Motor neuron (in vitro differentiated cells): ENCODE data around the gene PLXND1. TPM values are rescaled to one million over a fixed set of nuclear protein-coding genes. Genes with fewer than 3 reads are reported as not detected.
A peak's percentile ranks its signal among the peaks of the same experiment; 100 is the strongest.
"Not testable (repeated sequence)": the region's sequence is repeated elsewhere in the genome, so short reads cannot be mapped to it uniquely, and the experiment has no call there.

Source experiments
- ATAC-seq, 8 experiments: fragments of 200-7000 bp; cut with Tn5 transposase; replicated peaks in 6 of 8; 2 replicates each; pipeline ENCODE4 v1.8.0; 2021; ENCODE audit warnings: mild to moderate bottlenecking in 8 of 8, moderate library complexity in 8 of 8
- H3K27ac ChIP-seq, 2 donors: fragments of 250-450 bp; sonication (Bioruptor Pico); 2 replicates each; pipeline ENCODE4 v1.9.0; 2021; ENCODE audit warnings: antibody characterized with exemption in 2 of 2, mild to moderate bottlenecking in 2 of 2, moderate library complexity in 1 of 2
- H3K4me1 ChIP-seq, 2 donors: fragments of 250-450 bp; sonication (Bioruptor Pico); replicated peaks in 1 of 2; 2 replicates each; pipeline ENCODE4 v1.6.1; 2021; ENCODE audit warnings: antibody characterized with exemption in 2 of 2, mild to moderate bottlenecking in 2 of 2, moderate library complexity in 1 of 2
- H3K4me3 ChIP-seq, 5 donors: fragments of 250-450 bp; sonication (Bioruptor Pico); 2 replicates each; pipeline ENCODE4 v1.9.0; 2021; ENCODE audit warnings: antibody characterized with exemption in 5 of 5, mild to moderate bottlenecking in 5 of 5, moderate library complexity in 4 of 5
- WGBS, 10 experiments: fragments of 450-650 bp; shearing (Covaris generic); methylation state at CpG; one replicate each; pipeline ENCODE4 v1.0.0; 2022; 5-methylcytosine and 5-hydroxymethylcytosine counted together
- in situ Hi-C, 9 experiments: fragments of 400-800 bp; cut with MboI; loops; one replicate each; pipeline ENCODE4 v1.15.0; 2021; ENCODE audit warnings: low sequenced_read_pairs in 9 of 9, low pct_unique_long_range_greater_than_20kb in 2 of 9; ENCODE audit not compliant: unreplicated experiment in 9 of 9
- total RNA-seq, 8 experiments: library from RNA; unstranded; fragments of 300-600 nt; gene quantifications; 2 replicates each; pipeline versions ENCODE4 v1.2.3 to v1.2.4, GENCODE V29; 2022

Gene PLXND1
- total RNA-seq, 8 experiments from 2014 or later, result 5.0 to 77.3 (median 27.8) TPM

- in situ Hi-C loops, result no loop called here
- WGBS, 10 experiments, result 29% methylated on average over 1 of the region's 6 CpGs; no CpG with 5 or more reads in 9 of the 10 experiments
- H3K4me1 ChIP-seq, result peaks cover 56 to 62% of the 10 kb centered on the region in 2 donors
- no peak overlapping the region for H3K4me3 ChIP-seq
- no peak overlapping the region for H3K27ac ChIP-seq
- no peak for ATAC-seq
Observed at GRCh38 chr3:129553171-129553570, 53.3 kb downstream of the PLXND1 start.

- in situ Hi-C loops, result no loop called here
- H3K4me1 ChIP-seq, result peaks cover 49 to 60% of the 10 kb centered on the region in 2 donors
- H3K4me3 ChIP-seq, result no peak overlapping the region
- ATAC-seq, result peak in 7 of 8 experiments; percentile 34 to 53 (median 36)
- H3K27ac ChIP-seq, result no peak overlapping the region
- 36 to 93% (median 68%) methylated on average over 1 to 5 of the region's 10 CpGs; no CpG with 5 or more reads in 3 of the 10 experiments for WGBS, 10 experiments
Observed at GRCh38 chr3:129552287-129553050, 54.0 kb downstream of the PLXND1 start.

- Histone ChIP-seq H3K4me1 (peaks cover 25 to 40% of the 10 kb centered on the region in 2 donors), H3K4me3 (no peak overlapping the region), H3K27ac (no peak overlapping the region)
- in situ Hi-C loops, result no loop called here
- ATAC-seq, result no peak
- 100% methylated on average over 1 to 3 of the region's 3 CpGs; no CpG with 5 or more reads in 7 of the 10 experiments for WGBS, 10 experiments
Observed at GRCh38 chr3:129549805-129550204, 56.7 kb downstream of the PLXND1 start.

GRCh38 chr3:129549006-129549800, 57.3 kb downstream of the PLXND1 start:
- Histone ChIP-seq H3K27ac (no peak overlapping the region), H3K4me1 (peaks cover 19 to 34% of the 10 kb centered on the region in 2 donors), H3K4me3 (no peak overlapping the region)
- in situ Hi-C loops, result no loop called here
- ATAC-seq, result peak in 2 of 8 experiments; percentile 52 to 72
- 0 to 76% (median 0%) methylated on average over 1 to 2 of the region's 18 CpGs; no CpG with 5 or more reads in 7 of the 10 experiments for WGBS, 10 experiments

- H3K4me3 ChIP-seq, result no peak overlapping the region
- in situ Hi-C loops, result no loop called here
- peak in 4 of 8 experiments; percentile 19 to 91 (median 58) for ATAC-seq
- H3K27ac ChIP-seq, result no peak overlapping the region
- WGBS, 10 experiments, result 71 to 100% (median 86%) methylated on average over 2 to 9 of the region's 19 CpGs; no CpG with 5 or more reads in 7 of the 10 experiments
- peaks cover 11 to 26% of the 10 kb centered on the region in 2 donors for H3K4me1 ChIP-seq
Observed at GRCh38 chr3:129548104-129548965, 58.1 kb downstream of the PLXND1 start.

- Histone ChIP-seq H3K4me1 (peaks cover 0 to 15% of the 10 kb centered on the region in 2 donors), H3K4me3 (no peak overlapping the region), H3K27ac (no peak overlapping the region)
- in situ Hi-C loops, result no loop called here
- ATAC-seq, result peak in 1 of 8 experiments; percentile 6
- 60 to 100% (median 90%) methylated on average over 4 to 10 of the region's 24 CpGs; no CpG with 5 or more reads in 7 of the 10 experiments for WGBS, 10 experiments
Observed at GRCh38 chr3:129547241-129547640, 59.2 kb downstream of the PLXND1 start.

- H3K4me3 ChIP-seq, in situ Hi-C loops, H3K27ac ChIP-seq, ATAC-seq: not testable (repeated sequence)
- 67 to 100% (median 79%) methylated on average over 2 to 3 of the region's 3 CpGs; no CpG with 5 or more reads in 5 of the 10 experiments for WGBS, 10 experiments
- peaks cover 0 to 14% of the 10 kb centered on the region in 2 donors for H3K4me1 ChIP-seq
Observed at GRCh38 chr3:129545951-129546350, 60.5 kb downstream of the PLXND1 start.

- ATAC-seq, result no peak
- in situ Hi-C loops, result no loop called here
- WGBS, 10 experiments, result 66 to 100% (median 86%) methylated on average over 1 to 5 of the region's 9 CpGs; no CpG with 5 or more reads in 6 of the 10 experiments
- Histone ChIP-seq H3K27ac (no peak overlapping the region), H3K4me3 (no peak overlapping the region), H3K4me1 (peaks cover 0 to 13% of the 10 kb centered on the region in 2 donors)
Observed at GRCh38 chr3:129543999-129544398, 62.5 kb downstream of the PLXND1 start.

- in situ Hi-C loops, result no loop called here
- ATAC-seq, result no peak
- 59 to 90% (median 80%) methylated on average over 3 to 7 of the region's 16 CpGs; no CpG with 5 or more reads in 7 of the 10 experiments for WGBS, 10 experiments
- H3K4me3 ChIP-seq, result no peak within 1 kb of the TSS
- no peak within 1 kb of the TSS for H3K27ac ChIP-seq
- H3K4me1 ChIP-seq, result peaks cover 0 to 6% of the 10 kb centered on the region in 2 donors
Observed at GRCh38 chr3:129543156-129543790, 63.2 kb downstream of the PLXND1 start, which contains the start of gene H1-8. TSS of gene H1-8 (plus strand) at chr3:129543175. CDS start at chr3:129543219, 44 bp downstream.

- no peak for ATAC-seq
- Histone ChIP-seq H3K4me3 (no peak overlapping the region), H3K27ac (no peak overlapping the region), H3K4me1 (peaks cover 0 to under 1% of the 10 kb centered on the region in 2 donors)
- in situ Hi-C loops, result no loop called here
- 84 to 100% (median 95%) methylated on average over 1 to 5 of the region's 5 CpGs; no CpG with 5 or more reads in 6 of the 10 experiments for WGBS, 10 experiments
Observed at GRCh38 chr3:129542747-129543146, 63.7 kb downstream of the PLXND1 start.

- no peak overlapping the region for H3K27ac ChIP-seq
- ATAC-seq, result no peak
- no peak overlapping the region for H3K4me3 ChIP-seq
- in situ Hi-C loops, result no loop called here
- WGBS, 10 experiments, result 80 to 100% (median 90%) methylated on average over 1 to 10 of the region's 11 CpGs; no CpG with 5 or more reads in 1 of the 10 experiments
- peaks cover 0 to 9% of the 10 kb centered on the region in 2 donors for H3K4me1 ChIP-seq
Observed at GRCh38 chr3:129540776-129541516, 65.5 kb downstream of the PLXND1 start.
